SHP77 (cell line): ENCODE data around the gene NSUN2.

Source experiments
- DNase-seq, 2 experiments: peaks; one replicate each; lab custom pipeline; 2025; lab: John Stamatoyannopoulos, UW

The NSUN2 gene

DNA sequence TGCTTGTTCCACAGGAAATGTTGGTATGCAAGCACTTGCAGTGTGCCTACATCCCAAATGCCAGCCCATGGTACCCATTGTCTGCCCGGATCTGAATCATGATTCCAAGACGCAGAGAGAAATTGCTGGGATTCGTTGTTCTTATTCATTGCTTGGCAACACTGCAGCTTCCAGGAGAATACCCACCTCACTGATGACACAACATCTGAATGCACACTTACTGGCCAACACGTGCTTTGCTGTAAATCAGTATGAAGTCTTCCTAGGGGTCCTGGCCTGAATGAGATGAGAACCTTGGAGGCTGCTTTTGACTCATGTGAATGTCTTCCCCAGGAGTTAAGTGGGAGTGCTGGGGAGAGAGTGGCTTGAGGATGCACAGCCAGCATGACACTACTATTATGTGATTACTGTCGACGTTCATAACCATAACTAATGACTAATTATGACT is 12.0 kb upstream of the NSUN2 start:
- no peak for DNase-seq

DNA sequence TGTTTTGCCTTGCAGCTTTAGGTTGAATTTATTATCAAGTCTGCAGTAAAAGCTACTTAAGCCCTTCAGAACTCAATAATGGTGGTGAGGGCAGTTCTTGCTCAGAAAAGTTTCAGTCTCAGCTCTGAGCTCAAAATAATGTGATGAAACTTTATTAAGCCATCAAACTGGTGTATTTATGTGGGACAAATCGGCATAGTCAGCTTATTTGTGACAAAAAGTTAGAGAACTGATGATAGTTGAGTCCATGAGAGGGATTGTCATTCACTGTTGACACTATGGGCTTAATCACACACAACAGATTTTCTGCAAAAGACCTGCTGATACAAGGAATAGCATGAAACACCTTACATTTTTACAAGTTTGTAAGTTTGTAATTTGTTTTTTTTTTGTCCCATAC is 9.8 kb upstream of the NSUN2 start:
- no peak for DNase-seq

DNA sequence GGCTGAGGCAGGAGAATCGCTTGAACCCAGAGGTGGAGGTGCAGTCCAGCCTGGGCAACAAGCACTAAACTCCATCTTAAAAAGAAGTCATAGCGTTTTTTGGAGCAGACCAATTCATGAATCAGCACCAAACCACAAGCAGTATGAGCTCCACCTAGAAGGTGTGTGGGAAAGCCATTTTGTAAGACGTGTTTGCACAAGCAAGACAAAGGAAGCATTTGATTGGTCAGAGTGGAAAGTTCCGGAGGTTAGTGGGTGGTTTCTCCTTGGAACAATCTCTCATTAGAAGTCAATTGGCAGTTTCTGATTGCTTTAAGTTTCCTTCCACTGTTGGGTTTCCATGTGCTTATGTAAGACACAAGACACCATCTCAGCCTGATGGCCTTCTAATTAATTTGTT is 5.4 kb upstream of the NSUN2 start:
- no peak for DNase-seq

DNA sequence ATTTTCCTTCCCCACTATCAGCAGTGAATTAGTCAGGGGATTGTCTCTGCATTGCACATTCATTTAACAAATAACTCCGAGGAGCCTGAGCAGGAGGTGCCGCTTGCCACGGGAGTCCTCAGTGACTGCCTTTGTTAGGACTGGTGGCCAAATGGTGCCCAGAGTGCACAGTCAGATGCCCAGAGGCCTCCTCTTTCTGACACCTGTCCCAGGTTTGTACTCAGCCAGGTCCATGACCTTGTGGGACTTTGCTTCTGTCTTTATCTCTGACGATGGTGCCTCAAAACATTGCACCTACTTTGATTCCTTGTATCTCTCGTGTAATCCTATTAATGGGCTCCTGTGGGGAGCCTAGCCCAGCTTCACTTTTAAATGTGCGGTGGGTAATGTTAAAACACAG is 4.7 kb upstream of the NSUN2 start:
- no peak for DNase-seq

DNA sequence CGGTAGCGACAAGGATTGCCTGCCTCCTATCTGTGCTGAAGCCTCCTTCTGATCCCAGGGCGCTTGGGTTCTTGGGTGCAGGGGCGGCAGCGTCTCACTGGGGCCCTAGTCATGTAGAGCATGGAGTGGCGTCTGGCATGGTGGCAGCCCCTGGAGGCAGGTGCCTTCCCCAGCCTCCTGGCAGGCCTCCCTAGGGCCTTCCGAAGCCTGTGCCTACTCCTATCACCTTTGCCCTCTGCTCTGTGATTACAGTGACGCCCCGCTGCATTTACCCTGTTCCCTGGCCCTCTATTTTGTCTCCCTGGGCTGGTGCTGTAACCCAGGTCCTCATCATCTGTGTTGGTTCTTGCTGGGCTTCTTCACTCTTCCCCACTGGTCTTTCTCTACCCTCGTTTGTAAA is 4.2 kb upstream of the NSUN2 start:
- no peak for DNase-seq

DNA sequence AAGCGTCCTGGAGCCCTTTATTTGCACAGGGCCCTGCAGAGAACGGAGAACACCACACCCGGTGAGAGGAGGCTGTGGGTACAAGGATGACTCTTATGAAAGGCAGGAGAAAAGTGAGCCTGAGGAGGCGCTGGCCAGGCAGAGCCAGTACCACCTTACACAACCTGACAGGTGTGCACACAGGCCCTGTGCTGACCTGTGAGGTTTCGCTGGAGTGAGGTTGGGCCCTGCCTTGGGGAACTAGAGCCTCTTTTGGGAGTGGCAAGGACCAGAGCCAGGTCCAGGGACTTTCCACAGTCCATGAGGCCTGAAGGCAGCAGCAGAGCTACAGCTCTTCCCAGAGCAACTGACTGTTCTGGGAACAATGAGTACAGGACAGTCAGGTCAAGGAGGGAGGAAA is 3.4 kb upstream of the NSUN2 start:
- peak in 1 of 2 experiments; percentile 2 for DNase-seq

DNA sequence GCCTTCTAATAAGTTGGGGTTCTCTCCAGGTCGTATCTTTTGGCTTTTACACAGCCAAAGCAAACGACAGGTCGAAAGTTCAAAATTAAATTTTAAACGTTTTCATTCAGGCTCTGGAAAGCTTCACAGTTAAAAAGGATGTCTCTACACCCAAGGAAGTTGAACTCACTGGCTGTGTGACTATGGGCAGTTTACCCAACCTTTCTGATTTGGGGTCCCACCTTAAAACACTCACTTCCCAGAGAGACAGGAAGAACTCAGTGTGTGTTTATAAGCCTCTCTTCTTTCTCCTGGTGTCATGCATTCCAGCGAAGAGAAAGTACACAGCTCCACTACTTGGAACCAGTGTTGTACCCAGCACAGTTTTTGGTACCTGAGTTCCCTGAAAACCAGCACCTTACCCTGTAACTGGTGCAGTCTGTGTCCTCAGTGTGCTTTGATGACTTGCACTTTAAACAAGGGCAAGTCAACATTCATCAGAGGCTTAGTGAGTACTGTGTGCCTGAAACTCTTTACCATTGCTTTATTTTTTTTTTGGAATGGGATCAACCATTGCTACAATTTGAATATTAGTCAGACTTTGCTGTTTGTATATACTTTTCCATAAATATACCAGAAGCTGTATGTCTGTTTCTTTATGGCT is 2.1 kb upstream of the NSUN2 start:
- no peak for DNase-seq

DNA sequence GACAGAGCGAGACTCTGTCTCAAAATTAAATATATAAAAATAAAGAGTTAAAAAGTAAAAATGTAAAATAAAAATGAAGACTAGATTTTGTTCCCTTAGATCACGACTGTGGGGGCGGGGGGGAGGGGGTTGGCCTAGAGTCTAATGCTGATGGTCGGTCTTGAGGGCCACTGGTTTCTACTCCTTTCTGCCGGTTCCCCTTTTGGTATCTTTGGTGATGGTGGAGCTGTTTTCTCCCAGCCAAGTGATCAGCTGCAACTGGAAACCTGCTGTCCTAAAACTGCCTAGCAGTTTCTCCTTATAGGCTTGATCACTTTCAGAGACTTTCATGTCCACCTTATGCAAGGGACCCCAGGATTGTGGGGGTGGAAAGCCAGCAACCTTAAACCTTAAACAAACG is 1.5 kb upstream of the NSUN2 start:
- peak in 1 of 2 experiments; percentile 14 for DNase-seq

DNA sequence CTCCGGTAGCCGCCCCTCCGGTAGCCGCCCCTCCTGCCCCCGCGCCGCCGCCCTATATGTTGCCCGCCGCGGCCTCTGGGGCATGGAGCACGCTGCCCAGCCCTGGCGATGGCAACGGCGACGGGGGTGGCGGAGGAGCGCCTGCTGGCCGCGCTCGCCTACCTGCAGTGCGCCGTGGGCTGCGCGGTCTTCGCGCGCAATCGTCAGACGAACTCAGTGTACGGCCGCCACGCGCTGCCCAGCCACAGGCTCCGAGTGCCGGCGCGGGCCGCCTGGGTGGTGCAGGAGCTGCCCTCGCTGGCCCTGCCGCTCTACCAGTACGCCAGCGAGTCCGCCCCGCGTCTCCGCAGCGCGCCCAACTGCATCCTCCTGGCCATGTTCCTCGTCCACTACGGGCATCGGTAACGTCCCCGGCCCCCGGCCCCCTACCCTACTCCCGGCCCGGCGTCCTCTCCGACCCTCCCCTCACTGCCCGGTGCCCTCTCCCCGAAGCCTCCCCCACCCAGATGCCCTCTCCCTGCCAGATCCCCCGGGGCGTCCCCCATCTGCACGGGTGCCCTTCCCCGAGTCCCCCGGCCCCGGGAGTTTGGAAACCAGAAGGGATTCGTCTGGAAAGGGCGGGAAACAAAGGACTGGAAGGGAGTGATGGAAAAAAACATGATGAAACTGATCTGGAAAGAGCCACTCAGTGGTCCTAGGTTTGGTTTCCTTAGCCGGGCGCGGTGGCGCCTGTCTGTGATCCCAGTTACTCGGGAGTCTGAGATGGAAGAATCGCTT is 813 bp upstream of the NSUN2 start:
- peak; percentile 18 to 71 for DNase-seq

DNA sequence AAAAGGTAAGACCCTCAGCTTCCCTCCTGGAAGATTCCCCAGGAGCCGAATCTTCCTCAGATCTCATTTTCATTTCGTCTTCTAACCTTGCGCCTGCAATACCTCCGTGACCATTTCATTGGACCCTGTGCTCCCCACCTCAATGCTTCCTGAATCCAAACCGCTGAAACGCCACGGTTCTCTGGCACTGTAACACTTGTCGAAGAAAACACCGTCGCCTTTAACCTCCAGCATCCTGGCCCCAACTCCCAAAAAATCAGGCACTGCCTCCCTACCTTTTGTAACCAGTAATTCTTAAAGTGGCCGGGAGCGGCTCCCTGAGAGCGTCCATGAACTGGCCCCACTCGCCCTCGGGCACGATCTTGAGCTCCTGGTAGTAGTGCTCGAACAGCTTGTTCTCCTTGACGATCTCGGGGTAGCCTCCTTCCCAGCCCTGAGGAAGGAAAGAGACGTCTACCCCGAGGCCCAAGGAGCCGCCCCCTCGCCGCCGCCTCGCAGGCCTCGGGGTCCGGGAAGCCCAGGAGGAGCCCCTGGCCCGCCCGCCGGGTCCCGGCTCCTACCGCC is 438 bp downstream of the NSUN2 start:
- peak; percentile 6 to 51 for DNase-seq

DNA sequence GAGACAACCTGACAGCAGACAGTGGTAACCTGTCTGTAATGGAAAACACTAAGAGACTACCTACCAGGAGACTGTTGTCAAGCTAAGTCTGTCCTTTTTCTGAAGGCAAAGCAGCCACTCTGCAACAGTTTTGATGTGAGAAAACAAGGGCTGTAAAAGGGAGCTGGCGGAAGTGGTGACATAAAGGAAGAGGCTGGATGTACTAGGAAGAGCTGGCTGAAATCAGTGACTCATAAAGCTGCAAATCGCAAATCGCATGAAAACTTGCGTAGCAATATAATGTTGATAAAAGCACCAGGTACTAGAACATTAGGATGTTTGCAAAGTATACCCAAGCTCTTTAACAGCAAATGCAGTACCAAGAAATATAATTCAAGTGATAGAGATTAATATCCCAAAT is 1.4 kb downstream of the NSUN2 start:
- no peak for DNase-seq

DNA sequence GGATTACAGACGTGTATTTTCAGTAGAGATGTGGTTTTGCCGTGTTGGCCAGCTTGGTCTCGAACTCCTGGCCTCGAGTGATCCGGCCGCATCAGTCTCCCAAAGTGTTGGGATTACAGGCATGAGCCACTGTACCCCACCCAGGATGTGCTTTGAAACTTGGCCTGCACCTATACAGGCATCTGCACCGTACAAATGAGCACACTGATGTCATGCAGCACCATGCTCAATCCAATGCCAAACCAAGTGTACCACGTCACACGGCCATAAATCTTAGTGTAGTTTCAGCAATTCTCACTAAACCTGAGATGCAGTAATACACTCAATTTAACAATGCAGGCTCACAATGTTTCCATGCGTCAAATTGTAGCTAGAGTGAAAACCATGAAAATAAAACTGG is 6.3 kb downstream of the NSUN2 start:
- no peak for DNase-seq

DNA sequence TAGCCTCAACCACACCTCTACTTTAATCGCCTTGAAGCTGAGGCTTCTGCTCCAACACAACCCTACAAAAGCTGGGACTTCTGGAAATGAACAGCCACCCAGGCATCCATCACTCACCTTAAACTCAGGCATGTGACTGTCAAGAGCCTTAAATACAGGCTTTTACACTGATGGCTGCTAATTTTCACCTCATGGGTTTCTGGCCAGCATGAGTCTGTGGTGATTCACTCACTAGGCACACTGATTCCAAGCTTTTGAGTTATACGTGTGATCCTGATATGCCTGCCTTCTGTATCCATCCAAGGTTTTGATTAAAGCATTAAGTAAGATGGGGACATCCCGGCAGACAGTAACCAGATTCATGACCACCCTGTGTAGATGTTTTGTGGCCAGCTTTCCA is 8.9 kb downstream of the NSUN2 start:
- no peak for DNase-seq

DNA sequence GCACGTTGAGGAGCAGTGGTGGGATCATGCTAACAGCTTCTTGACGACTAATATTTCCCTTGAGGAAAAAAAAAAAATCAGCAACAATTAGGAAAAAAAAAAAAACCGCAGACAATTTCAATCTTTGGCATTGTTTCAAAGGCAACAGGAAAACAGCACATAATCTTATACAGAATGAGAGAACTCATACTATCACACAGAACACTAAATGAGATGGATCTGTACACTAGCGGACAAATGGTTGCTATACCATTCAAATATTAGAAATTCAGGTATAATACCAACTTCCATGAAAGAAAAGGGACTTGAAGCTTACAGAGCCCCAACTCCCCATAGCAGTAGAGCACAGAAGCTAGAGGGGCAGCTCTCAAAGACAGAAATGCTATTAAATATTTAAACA is 9.6 kb downstream of the NSUN2 start:
- no peak for DNase-seq

DNA sequence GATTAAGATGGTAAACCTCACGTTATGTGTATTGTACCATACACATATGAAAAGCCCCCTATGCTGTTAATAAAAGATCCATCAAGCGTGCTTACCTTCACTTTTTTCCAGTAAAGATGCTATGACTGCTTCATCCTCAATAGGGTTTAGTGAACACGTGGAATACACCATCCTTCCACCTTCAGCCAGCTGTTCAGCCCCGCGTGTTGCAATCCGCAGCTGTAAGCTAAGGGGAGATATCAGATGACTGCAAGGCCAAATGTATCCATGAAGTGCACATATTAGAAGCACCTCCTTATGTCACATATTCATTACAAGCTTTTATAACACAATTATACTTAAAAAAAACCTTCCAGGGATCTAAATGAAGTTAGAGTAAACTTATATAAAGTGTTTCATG is 16.2 kb downstream of the NSUN2 start:
- no peak for DNase-seq

DNA sequence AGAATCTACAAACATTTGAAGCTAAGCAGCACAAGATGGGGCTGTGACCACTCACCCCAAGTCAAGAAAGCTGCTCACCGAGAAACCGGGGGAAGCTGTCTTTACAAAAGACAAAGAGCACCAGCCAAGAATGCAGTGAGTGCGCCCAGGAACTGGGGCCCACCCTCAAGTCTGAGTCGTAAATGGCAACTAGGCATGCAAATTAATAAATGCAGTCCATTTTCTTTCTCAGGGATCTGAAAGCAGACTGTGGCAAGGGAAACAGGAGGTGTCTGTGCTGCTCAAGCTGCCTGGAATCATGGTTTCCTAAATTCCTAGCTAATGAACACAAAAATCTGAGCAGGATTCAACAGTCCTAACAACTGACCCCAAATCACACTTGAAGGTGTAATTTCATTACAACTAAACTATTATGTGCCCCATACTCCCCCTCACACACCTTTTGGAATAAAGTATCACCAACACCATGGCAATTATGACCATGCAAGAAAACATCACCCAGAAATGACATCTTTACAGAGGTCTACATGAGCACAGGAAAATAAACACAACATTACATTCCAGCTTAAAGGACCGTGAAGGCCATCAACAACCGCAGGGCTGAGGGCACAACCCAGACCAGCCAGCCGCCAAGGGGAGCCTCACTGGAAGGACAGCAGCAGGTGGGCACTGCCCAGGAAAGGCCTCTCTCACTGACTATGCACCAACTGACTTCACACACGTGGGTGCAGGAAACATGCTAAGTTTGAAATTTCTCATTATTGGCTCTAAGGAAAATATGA is 17.6 kb downstream of the NSUN2 start:
- no peak for DNase-seq

DNA sequence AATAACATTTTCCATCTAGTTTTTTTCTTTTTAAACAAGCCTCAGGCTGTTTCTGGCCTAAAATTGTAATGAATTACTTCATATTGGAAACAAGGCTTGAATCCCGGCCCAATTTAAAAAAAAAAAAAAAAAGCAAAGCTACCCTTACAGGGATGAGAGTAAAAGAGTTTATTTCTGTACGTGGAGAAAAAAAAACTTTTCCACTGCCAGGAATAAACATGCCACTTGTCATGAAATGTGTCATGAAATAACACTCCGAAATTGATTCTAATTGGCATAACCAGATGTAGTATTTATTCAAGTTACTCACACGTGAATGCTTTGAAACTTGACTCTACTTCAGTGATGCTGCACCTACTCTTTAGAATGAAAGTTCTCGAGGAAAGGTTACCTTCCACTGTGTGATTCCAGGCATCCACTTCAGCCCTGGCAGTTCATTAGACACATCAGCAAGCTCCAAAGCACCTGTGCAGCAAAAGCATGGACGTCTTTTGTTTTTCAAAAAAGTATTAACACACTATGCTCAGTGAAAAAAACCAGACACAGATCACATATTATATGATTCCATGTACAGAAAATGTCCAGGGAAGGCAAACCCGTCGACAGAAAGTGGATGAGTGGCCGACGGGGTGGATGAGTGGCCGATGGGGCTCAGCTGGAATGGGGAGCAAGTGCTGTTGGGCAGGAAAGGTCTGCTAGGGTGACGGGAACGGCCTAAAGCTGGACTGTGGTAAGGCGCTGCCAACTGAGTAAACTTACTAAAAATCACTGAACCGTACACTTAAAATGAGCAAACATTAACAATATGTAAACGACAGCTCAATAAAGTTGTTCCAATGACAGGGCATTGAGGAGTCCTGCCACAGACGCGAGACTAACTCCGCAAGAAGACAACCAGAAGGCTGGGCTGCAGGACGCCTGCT is 21.2 kb downstream of the NSUN2 start:
- no peak for DNase-seq

DNA sequence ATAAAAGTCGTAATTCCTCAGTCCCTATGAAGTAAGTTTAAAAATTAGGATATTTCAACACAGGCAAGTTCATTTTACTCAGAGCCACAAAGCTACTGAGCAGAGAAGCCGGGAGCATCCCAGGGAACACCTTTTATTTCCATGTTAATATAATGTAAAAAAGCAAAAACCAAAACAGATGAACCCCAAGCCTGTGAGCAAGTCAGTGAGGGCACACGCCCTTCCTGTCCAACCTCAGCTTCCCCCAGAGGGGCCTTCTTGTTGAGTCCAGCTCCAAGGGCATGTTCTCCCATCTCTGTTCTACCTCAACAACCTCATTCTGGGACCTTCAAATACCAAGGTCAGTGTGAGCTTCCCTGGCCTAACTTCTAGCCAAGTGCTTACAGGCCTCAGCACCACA is 24.8 kb downstream of the NSUN2 start:
- no peak for DNase-seq

DNA sequence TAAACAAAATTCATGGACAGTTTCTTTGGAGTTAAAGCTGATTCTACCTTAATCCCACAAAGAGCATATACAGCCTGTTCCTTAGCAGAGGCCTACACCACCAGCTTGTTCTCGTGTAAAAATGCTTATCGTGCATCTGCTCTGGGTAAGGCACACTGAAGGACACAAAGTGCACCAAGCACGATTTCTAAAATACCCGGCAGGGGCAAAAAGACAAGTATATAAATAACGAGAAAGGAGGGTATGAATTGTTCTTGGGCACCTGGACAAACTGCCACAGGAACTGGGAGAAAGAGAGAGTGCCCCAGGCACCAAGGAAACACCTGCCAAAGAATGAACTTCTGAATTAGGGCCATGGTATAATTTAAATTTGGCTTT is 25.3 kb downstream of the NSUN2 start:
- no peak for DNase-seq

DNA sequence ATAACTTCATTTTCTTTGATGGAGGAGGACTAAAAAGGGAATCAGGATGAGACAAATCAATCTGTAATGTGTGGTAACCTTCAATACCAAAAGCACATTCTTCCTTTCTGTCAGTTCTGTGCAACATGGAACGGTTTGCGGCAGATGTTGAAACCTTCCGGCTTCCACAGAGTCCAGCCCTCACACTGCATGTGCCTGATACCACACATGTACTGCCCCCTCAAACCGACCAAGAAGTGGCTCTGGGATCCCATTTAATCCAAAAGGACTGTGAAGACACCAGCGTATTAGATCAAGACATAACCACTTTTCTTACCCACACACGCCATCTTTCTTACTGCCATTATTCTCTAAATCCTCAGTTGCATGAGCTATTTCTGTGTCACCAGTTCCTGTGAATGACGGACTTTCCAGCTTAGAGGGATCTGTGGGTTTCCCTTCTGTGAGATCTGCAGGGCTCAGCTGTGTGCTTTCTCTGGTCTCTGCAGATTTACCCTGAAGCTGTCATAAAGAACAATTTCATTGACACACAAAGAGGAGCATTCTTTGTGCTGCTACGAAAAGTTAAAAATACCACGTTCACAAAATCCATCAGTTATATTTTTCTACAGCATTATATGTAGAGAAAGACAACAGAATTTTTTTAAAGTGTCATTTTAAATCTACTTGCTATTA is 25.8 kb downstream of the NSUN2 start:
- DNase-seq: no peak

DNA sequence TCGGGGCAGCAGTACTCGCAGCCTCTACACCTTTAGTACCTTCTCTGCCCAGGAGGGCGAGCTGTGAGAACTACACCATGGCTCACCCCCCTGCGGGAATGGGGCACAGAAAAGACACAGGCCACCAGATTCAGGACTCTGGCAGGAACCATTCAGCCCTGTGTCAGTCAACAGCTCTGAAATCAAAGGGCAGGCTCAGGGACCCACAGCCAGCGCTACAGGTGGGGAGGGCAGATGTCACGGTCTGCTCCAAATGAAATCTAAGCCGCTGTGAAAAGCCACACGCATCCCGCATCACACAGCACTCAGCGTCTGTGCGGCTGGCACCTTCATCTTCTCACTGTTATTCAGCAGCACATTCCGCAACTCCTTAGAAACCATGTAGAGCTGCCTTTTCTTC is 27.9 kb downstream of the NSUN2 start:
- DNase-seq: no peak
